NCI-H2171 (cell line): Measurements from ENCODE around the gene C19orf44.
"Not testable (repeated sequence)": the region's sequence is repeated elsewhere in the genome, so short reads cannot be mapped to it uniquely, and the experiment has no call there.

ENCODE experiments used
- DNase-seq: peaks from one replicate; lab custom pipeline; 2025; lab: John Stamatoyannopoulos, UW

Gene C19orf44

DNA sequence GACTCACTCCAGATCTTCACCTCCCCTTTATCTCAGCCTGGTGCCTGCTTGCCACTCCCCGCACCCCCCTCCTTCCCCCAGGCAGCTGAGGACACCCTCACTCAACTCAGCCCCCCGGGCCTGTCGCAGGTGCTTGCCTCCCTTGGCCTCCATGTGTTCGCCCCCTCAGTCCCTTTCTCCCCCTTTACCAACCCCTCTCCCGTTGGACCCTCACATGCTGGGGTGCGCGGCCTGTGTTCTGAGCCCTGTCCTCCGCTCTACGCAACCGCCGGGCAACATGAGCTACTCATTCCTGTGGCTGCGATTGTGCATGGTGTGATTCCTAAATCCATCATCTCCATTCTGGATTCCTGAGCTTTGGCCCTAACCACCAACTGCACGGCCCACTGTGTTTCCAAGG is 40.9 kb downstream of the C19orf44 start:
- no peak for DNase-seq

DNA sequence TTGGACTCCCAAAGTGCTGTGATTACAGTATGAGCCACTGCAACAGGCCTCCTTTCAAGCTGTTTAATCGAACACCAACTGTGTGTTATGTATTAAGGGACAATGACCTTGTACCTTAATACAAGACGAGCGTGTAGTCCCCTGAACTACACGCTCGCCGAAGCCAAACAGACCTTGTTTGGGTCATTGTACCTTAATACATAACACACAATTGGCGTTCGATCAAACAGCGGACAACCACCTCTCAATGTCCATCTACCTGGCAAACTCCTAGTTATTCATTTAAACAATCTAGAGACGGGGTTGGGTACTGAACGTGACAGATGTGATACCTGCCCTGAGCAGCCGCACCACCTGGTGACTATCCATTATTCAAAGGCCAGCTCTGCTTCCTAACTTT is 44.8 kb downstream of the C19orf44 start:
- DNase-seq = no peak

DNA sequence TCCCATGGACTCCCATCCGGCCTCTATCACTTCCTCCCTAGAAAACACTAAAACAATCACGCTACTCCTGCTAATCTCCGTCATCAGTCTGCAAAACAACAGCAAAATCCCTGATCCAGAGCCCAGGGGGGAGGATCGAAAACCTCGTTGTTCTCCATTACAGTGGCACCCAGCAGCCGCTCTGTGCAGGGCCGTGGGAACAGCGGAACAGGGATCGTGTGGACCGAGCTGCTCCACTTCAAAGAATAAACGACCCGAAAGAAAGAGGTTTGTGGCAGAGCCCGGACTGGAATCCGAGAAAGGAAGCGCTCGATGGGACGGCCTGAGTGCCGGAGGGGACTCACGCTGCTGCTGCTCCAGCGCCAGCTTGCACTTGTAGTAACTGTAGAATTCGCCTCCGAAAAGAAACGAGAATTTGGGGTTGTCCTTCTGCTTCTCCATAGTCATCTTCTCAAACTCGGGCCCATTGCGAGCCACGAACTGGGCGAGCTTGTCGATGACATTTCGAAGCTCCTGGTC is 45.4 kb downstream of the C19orf44 start:
- no peak for DNase-seq

DNA sequence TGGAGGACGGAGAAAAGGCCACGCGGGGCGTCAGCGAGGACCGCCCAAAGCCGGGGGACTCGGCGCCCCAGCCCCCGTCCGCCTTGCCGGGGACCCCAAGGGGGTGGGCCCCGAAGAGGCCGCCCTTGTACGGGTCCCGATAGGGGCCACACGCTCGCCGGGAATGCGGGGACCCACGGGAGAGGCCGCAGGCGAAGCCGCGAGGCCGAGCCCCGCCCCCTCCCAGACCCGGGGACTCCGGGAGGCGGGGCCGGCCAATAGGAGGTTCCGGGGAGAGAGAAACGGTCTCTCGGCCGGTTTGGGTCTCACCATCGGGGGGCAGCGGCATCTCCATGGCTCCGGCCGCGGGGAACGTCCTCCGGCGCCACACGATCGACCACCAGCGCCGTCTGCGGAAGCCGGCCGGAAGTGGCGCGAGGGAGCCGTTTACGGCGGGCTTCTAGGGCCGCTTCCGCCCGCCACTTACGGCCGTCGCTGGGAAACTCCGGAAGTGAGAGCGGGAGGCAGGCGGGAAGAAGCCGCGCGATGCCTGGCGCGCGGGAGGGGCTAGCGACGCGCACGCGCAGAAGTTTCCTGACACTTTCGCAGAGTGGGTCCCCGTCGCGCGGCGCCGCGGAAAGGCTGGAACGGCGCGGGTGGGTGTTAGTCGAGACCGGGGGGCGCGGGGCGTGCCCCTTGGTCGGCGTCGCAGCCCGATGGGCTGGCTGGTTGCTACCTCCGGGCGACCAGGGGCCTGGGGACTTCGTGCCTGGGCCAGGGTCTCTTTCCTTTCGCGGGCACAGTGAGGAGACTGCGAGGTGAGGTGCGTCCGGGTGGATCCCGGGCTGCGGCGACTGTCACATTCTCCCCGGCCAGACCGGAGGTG is 46.1 kb downstream of the C19orf44 start, which contains the start of gene CHERP:
Gene CHERP (minus strand): TSS at position 393 of the 865 bp plus-strand sequence. CDS start 59 bp downstream, at position 334.
- peak; percentile 91 for DNase-seq

DNA sequence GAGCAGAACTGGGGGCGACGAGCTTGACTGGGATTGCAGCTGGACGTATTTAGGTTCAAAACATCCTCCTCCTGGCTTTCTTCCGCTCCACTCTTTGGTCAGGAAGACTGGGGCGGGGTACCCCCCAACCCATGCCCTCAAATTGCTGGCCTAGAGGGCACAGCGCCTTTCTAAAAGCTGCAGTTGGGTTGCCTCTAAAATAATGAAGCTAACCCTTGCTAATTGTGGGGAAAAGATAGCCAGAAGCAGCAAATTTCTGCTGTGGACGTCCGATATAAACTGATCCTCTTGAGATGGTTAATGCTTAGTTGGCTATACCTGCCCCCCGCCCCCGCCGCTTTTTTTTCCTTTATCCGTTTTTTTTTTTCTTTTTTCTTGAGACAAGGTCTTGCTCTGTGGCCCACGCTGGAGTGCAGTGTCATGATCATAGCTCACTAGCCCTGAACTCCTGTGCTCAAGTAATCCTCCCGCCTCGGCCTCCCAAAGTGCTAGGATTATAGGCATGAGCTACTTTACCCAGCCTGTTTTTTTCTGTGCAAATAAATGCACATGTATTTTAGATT is 46.8 kb downstream of the C19orf44 start:
- no peak for DNase-seq

DNA sequence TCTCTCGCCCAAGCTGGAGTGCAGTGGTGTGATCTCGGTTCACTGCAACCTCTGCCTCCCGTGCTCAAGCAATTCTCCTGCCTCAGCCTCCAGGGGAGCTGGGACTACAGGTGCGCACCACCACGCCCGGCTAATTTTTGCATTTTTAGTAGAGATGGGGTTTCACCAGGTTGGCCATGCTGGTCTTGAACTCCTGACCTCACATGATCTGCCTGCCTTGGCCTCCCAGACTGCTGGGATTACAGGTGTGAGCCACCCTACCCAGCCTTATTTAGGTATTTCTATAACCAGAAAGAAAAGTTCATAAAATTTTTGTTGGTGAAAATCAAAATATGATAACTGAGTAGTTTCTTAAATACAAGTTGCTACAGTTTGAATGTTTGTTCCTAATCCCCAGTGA is 47.5 kb downstream of the C19orf44 start:
- DNase-seq = not testable (repeated sequence)

DNA sequence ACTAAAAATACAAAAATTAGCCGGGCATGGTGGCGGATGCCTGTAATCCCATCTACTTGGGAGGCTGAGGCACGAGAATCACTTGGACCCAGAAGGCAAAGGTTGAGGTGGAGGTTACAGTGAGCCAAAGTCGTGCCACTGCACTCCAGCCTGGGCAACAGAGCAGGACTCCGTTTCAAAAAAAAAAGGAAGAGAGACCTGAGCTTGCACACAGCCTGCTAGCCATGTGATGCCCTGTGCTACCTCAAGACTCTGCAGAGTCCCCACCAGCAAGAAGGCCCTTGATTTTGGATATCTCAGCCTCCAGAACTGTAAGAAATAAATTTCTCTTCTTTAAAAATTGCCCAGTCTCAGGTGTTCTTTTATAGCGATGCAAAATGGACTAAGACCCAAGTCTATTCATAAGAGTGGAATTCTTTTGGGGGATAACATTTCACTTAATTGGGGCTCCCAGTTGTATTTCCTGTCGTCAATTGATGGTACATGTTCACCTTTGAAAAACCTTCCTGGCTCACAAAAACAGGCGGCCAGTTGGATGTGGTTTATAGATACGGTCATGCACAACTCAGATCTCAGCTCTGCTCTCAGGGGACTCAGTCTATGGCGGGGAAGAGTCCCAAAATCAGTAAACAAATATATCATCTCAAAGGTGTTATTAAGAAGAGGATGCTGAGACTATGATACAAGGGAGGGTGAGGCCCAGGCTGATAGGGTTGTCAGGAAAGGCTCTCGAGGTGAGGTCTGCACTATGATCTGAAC is 48.5 kb downstream of the C19orf44 start:
- no peak for DNase-seq

DNA sequence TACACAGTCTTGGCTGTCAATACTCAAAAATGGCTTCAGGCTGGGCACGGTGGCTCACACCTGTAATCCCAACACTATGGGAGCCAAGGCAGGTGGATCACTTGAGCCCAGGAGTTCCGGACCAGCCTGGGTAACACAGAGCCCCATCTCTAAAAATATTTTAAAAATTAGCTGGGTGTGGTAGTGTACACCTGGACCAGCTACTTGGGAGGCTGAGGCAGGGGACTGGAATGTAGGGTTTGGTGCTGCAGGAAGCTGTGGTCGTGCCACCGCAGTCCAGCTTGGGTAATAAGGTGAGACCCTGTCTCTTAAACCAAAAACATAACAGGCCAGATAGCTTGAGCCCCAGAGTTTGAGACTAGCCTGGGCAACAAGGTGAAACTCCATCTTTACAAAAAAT is 52.8 kb downstream of the C19orf44 start:
- no peak for DNase-seq

DNA sequence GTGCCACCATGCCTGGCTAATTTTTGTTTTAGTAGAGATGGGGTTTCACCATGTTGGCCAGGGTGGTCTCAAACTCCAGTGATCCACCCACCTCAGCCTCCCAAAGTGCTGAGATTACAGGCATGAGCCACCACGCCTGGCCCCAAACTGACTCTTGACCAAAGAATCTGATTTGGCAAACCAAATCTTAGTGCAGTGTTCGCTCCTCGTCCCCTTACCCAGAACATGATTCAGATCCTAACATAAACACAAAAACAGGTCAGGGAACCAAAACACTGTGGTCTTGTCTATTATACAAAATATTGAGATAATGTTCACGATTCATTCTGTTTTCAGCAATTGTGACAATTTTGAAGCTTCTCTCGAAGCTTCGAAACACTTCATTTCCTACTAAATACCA is 55.7 kb downstream of the C19orf44 start:
- DNase-seq = not testable (repeated sequence)

DNA sequence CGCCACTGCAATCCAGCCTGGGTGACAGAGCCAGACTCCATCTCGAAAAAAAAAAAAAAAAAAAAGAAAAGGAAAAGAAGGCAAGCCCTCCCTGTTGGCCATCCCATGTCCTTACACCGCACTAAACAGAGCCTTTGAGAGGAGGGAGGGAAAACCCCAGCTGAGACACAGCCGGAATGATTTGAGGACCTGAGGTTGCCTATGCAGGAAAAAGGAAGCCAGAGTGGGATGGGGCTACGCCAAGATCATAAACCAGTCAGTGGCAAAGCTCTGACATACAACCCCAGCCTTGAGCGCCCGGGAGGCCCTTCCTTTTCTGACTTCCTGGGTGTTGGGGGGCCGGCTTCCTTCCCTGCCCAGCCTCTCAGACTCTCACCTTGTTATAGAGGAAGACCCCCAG is 58.6 kb downstream of the C19orf44 start:
- no peak for DNase-seq

DNA sequence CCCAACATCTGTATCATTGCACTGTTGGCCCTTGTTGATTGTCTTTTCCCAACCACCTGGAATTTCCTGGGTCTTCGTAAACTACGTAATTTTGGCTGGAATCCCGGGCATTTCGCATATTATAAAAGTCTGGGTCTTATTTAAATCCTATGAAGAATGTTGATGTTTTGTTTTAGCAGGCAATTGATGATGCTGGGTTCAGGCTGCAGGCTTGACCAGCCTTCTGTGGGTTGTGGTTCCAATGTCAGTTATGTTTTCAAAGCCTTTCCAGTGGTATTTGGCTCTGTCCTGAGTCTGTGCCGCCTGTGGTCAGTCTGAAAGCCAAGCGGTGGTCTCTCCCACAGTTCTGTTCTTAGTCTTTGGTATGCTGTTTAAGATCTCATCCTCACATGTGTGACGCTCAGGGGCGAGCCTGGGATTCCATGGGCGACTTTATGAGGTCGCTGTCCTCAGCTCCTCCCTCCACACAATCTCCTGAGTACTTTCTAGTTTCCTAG is 63.6 kb downstream of the C19orf44 start:
- DNase-seq = no peak

DNA sequence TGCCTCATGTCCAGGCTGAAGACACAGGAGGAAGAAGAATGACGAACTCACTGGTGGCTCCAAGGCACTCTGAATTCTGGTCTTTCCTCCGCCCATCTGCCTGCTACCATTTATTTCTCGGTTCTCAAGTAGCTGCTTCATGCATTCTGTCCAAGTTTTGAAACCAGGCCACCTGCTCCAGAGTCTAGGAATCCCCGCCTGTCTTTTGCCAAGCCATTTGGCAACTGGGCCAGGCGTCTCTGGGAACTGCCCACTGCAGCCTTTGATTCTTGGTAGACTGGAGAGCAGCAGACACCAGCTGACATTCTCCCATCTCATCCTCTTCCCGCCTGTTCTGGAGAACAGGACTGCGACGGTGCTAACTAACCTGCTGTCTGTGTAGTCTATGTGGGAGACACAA is 65.2 kb downstream of the C19orf44 start:
- no peak for DNase-seq

DNA sequence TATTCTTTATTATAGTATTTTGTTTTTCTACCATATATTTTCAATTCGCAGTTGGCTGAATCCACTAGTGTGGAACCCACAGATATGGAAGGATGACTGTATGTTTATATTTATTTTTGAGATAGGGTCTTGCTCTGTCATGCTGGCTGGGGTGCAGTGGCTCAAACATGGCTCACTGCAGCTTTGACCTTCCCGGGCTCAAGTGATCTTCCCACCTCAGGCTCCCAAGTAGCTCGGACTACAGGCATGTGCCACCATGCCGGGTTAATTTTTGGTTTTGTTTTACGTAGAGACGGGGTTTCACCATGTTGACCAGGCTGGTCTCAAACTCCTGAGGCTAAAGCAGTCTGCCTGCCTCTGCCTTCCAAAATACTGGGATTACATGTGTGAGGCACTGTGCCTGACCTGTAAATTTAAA is 66.4 kb downstream of the C19orf44 start:
- DNase-seq = no peak

DNA sequence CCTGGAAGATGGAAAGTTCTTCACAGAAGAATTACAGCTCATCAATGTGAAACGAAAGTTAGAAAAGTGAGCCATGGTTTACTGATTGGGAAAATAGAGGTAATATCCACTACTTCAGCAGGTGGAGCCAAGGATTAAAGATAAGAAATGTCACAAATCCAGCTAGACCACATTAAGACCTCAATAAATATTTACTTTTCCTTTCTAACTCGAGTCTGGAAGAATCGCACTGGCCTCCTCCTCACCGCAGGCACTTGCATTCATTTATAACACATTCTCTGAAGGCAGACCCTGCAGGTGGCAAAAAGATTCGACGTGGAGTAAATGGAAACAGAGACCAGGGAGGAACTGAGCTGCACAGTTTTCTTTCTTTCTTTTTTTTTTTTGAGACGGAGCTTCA is 68.6 kb downstream of the C19orf44 start:
- no peak for DNase-seq

DNA sequence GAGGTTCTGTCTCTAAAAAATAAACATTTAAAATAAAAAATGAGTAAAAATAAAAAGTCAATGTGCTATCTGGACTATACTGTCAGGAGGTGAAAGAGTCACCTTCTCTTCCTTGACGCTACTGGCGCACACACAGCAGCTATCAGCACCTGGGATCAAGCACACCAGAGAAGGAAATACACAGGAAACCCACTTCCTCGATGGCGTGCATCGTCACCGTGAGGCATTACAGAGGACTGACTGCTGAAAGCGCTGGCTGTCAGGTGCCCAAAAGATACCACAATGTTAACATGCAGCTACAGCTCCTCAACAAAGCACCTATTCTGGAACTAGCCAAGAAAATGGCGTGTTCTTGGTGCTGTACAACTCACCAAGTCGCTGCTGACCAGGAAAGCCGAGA is 70.0 kb downstream of the C19orf44 start:
- DNase-seq = no peak

DNA sequence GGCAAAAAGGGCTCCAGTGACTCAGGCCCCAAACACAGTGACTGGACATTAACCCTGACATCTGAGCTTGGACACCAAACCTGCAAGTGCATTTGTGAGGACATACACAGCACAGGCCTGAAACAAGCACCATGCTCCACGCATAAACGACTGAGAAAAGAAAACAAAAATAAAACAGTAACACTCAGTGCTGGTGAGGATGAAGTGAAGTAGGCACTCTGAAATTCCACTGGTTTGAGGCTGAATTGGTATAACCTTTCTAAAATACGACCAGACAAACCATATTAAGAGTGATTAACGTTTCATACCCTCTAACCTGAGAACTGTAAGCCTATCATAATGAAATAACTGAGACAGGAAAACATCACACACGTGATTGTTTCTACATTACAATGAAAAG is 70.5 kb downstream of the C19orf44 start:
- DNase-seq = no peak

DNA sequence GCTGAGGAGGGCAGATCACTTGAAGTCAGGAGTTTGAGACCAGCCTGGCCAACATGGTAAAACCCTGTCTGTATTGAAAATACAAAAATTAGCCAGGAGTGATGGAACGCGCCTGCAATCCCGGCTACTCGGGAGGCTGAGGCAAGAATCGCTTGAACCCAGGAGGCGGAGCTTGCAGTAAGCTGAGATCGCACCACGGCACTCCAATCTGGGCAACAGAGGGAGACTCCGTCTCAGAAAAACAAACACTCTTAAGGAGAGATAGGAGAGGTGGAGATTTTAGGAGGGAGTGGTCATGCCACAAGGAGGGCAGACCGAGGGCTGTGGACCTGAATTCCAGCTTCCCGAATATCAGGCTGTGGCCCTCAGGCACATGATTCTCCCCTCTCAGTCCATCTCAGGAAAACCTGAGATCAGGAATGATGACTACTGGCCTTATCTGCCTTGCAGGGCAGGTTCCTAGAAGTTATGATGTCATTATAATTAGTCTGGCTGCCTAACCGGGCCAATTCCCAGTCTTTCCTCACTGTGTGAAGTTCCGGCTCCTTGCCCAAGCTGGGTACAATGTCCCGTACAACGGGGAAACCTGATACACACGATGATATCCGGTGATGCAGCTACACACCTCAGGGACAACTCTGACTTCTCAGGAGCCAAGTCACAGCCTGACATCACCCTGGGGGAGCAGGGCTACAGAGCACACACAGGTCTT is 73.6 kb downstream of the C19orf44 start:
- no peak for DNase-seq
